Measurements from ENCODE around the gene PELI2. TPM values are rescaled to one million over a fixed set of nuclear protein-coding genes. Genes with fewer than 3 reads are reported as not detected.

PELI2 gene
- total and polyA plus RNA-seq, 8 donors, result 10.3 to 15.0 (median 11.6) TPM

GRCh38 chr14:56170028-56170427, 51.8 kb downstream of the PELI2 start:
- ATAC-seq, result no peak
- no peak overlapping the region for H3K4me3 ChIP-seq
- H3K27ac ChIP-seq, result no peak overlapping the region
- no peak for TF ChIP-seq CTCF (IDR thresholded peaks at IDR 0.05)
- peaks cover 0 to 12% of the 10 kb centered on the region in 2 donors for H3K9me3 ChIP-seq
- H3K27me3 ChIP-seq, result no peaks in the 10 kb centered on the region
- DNase-seq, result no peak
- intact Hi-C loops (cut with DNase I), result no loop called here
- no peaks in the 10 kb centered on the region for H3K36me3 ChIP-seq
- H3K4me1 ChIP-seq, result peaks cover 0 to 15% of the 10 kb centered on the region in 2 donors

- no peak for ATAC-seq
These were observed 52.7 kb downstream of the PELI2 start for GRCh38 chr14:56170877-56171422.

GRCh38 chr14:56172074-56172473, 53.9 kb downstream of the PELI2 start:
- Histone ChIP-seq H3K27me3 (no peaks in the 10 kb centered on the region), H3K4me1 (peaks cover 0 to 15% of the 10 kb centered on the region in 2 donors), H3K4me3 (no peak overlapping the region), H3K36me3 (no peaks in the 10 kb centered on the region), H3K27ac (peak overlapping the region in 1 of 2 donors; percentile 27), H3K9me3 (no peaks in the 10 kb centered on the region)
- DNase-seq, result no peak
- TF ChIP-seq CTCF (IDR thresholded peaks at IDR 0.05), result no peak
- peak; percentile 8 for ATAC-seq
- intact Hi-C loops (cut with DNase I), result no loop called here

More at GRCh38 chr14:56170877-56171422, 52.7 kb downstream of the PELI2 start:
- TF ChIP-seq CTCF (IDR thresholded peaks at IDR 0.05), result no peak
- no peak for DNase-seq
- Histone ChIP-seq H3K4me1 (peaks cover 0 to 15% of the 10 kb centered on the region in 2 donors), H3K4me3 (no peak overlapping the region), H3K27ac (no peak overlapping the region), H3K36me3 (no peaks in the 10 kb centered on the region), H3K27me3 (no peaks in the 10 kb centered on the region), H3K9me3 (peaks cover 0 to 7% of the 10 kb centered on the region in 2 donors)
- intact Hi-C loops (cut with DNase I), result no loop called here

- Histone ChIP-seq H3K4me1 (peaks cover 0 to 15% of the 10 kb centered on the region in 2 donors), H3K27me3 (no peaks in the 10 kb centered on the region), H3K9me3 (no peaks in the 10 kb centered on the region), H3K4me3 (no peak overlapping the region), H3K36me3 (no peaks in the 10 kb centered on the region), H3K27ac (peak overlapping the region; percentile 18 to 27)
- DNase-seq (no peak), ATAC-seq (peak; percentile 64)
- no peak for TF ChIP-seq CTCF (IDR thresholded peaks at IDR 0.05)
- intact Hi-C loops (cut with DNase I), result no loop called here
These were observed 54.4 kb downstream of the PELI2 start for GRCh38 chr14:56172571-56172971.

DNA sequence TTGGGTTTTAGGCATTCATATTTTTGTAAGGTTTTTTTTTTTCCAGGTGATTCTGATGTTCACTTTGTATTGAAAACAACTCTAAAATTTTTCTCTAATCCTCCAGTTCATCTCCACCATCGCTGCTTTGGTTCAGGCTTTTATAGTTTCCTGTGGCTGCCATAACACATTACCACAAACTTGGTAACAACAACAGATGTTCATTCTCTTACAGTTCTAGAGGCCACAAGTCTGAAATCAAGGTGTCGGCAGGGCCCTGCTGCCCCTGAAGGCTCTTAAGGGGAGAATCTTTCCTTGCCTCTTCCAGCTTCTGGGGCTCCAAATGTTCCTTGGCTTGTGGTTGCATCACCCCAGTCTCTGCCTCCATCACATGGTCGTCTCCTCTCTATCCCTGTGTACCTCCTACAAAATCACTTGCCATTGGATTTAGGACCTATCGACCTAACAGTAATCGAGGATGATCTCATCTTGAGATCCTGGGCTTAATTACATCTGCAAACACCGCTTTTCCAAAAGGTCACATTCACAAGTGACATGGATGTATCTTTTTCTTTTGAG, 55.2 kb downstream of the PELI2 start:
- H3K36me3 ChIP-seq, result no peaks in the 10 kb centered on the region
- no peak for TF ChIP-seq CTCF (IDR thresholded peaks at IDR 0.05)
- intact Hi-C loops (cut with DNase I), result no loop called here

More for the DNA sequence above, 55.2 kb downstream of the PELI2 start:
- H3K9me3 ChIP-seq, result no peaks in the 10 kb centered on the region
- no peak for ATAC-seq
- no peak for DNase-seq
- H3K4me3 ChIP-seq, result no peak overlapping the region
- no peak overlapping the region for H3K27ac ChIP-seq
- H3K27me3 ChIP-seq, result no peaks in the 10 kb centered on the region
- peaks cover 0 to 15% of the 10 kb centered on the region in 2 donors for H3K4me1 ChIP-seq
